ENCODE data around the gene SRGAP1.

DNA sequence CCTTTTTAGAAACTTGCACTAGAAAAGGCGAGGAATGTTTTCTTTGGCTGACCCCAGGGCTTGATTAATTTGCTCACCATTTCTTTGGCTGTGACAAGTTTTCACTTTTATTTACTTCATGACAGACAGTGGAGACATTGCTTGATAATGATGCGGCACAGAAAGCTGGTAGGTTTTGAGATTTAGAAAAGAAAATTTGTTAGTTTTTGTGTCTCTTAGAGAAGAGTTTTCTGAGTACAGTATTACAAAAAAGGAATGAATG lies 18.4 kb downstream of the SRGAP1 start:
- TF ChIP-seq, protein P1, sequence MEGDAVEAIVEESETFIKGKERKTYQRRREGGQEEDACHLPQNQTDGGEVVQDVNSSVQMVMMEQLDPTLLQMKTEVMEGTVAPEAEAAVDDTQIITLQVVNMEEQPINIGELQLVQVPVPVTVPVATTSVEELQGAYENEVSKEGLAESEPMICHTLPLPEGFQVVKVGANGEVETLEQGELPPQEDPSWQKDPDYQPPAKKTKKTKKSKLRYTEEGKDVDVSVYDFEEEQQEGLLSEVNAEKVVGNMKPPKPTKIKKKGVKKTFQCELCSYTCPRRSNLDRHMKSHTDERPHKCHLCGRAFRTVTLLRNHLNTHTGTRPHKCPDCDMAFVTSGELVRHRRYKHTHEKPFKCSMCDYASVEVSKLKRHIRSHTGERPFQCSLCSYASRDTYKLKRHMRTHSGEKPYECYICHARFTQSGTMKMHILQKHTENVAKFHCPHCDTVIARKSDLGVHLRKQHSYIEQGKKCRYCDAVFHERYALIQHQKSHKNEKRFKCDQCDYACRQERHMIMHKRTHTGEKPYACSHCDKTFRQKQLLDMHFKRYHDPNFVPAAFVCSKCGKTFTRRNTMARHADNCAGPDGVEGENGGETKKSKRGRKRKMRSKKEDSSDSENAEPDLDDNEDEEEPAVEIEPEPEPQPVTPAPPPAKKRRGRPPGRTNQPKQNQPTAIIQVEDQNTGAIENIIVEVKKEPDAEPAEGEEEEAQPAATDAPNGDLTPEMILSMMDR (conservative IDR thresholded peaks at IDR 0.05), result no peak
- TF ChIP-seq ZFX (IDR thresholded peaks at IDR 0.05), result no peak

All from C4-2B (cell line).